GM19397 (cell line): Measurements from ENCODE around the gene SPEM1.
A peak's percentile ranks its signal among the peaks of the same experiment; 100 is the strongest.

Source experiments
- ATAC-seq: cut with Tn5 transposase; IDR thresholded peaks from one replicate; pipeline ENCODE4 v1.9.1; 2021; ENCODE audit warnings: mild to moderate bottlenecking, moderate library complexity; ENCODE audit not compliant: unreplicated experiment

SPEM1 gene

GRCh38 chr17:7398612-7399011, 21.5 kb upstream of the SPEM1 start:
- ATAC-seq: no peak

DNA sequence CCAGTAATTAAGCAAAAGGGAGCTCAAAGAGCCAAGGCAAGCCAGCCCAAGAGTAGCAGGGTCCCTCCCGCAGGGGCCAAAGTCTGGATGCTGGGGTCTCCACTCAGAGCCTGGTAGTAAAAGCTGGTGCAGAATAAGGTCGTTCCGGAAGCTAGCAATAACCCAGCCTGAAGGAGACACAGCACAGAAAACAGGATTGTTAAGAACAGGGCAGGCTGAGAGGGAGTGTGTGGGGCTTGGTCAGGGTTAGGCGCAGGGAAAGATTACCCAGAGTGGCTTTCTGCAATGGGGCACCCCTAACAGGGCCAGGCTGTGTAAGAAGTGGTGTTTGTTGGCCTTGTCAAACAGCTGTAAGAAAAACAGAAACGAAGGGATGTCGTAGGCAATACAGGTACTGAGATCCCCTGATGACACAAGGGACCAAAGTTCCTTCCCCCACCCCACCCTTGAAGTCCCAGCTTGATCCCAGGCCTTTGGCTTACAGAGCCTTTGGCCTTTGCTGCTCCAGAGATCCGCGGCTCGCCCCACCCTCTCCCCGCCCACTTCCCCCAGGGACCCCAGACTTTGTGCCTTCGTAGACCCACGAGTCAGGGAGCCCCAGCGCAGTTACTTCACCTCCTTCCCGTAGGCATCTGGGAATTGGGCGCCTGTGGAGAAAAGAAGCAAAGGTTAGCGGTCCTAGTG, 16.9 kb upstream of the SPEM1 start:
- ATAC-seq: no peak

- no peak for ATAC-seq
Measured at GRCh38 chr17:7403727-7403976, 16.5 kb upstream of the SPEM1 start.

GRCh38 chr17:7403977-7404736, 16.0 kb upstream of the SPEM1 start, which contains the start of gene TMEM256:
Gene TMEM256 (minus strand): TSS chr17:7404097. CDS start chr17:7404084, 13 bp downstream.
- ATAC-seq: peak; percentile 90

- peak; percentile 18 for ATAC-seq
Measured at GRCh38 chr17:7404737-7405349, 15.3 kb upstream of the SPEM1 start.

GRCh38 chr17:7405350-7406234, 14.5 kb upstream of the SPEM1 start:
- no peak for ATAC-seq

- no peak for ATAC-seq
Measured at GRCh38 chr17:7406235-7406825, 13.8 kb upstream of the SPEM1 start.

DNA sequence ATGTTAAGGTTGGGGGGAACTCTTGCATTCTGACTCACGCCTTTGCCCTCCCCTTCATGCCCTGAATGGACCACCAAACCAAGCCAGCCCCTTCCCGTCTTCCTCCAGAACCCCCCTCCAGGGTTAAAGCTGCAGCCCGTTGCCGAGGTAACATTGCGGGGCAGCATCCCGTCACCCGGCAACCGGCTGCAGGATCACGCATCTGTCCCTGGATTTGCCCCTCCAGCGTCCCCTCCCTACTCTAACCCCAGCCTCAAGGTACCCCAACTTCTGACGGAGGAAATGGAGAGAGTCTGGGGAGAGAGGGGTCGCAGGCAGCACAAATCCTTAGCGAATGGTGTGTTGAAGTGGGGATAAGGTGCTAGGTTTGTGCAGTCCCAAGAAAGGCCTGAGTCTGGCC, 13.0 kb upstream of the SPEM1 start:
- no peak for ATAC-seq

- no peak for ATAC-seq
Measured at GRCh38 chr17:7407485-7408251, 12.5 kb upstream of the SPEM1 start, which contains the start of gene NLGN2. Gene NLGN2 (plus strand): TSS chr17:7407845. CDS start chr17:7408256, 411 bp downstream.

GRCh38 chr17:7408252-7408727, 11.8 kb upstream of the SPEM1 start:
- no peak for ATAC-seq

DNA sequence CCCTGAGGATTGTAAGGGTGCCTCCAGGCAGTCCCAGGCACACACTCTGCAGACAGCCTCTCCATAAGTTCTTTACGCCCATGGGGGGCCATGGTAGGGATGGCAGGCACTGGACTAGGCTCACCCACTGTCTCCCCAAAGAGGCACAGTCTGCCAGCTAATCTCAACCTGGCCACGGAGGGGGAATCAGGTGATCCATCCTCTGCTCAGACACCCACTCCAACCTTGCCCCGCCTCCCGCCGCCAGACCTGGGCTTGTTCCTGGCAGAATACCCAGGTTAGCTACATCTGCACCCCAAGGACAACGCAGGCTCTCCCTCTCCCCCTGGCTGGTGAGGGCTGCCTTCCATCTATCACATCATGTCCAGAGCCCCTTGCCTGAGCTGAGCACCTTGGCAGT, 11.3 kb upstream of the SPEM1 start:
- no peak for ATAC-seq

DNA sequence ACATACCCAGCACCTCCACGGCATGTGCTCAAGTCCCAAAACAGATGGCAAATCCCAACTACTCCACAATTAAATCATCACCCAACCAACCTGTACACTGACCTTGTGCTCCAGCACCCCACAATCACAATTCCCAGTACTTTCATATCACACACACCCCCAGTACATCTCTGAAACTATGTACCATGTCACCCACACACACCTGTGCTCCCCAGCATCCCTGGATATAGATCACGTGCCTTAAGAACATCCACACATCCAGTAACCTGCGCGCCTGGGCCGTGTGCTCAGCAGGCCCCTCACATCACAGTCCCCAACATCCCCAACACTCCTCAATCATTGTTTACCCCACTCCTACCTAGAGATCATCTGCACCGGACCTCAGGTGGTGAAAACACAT, 10.4 kb upstream of the SPEM1 start:
- ATAC-seq: no peak

DNA sequence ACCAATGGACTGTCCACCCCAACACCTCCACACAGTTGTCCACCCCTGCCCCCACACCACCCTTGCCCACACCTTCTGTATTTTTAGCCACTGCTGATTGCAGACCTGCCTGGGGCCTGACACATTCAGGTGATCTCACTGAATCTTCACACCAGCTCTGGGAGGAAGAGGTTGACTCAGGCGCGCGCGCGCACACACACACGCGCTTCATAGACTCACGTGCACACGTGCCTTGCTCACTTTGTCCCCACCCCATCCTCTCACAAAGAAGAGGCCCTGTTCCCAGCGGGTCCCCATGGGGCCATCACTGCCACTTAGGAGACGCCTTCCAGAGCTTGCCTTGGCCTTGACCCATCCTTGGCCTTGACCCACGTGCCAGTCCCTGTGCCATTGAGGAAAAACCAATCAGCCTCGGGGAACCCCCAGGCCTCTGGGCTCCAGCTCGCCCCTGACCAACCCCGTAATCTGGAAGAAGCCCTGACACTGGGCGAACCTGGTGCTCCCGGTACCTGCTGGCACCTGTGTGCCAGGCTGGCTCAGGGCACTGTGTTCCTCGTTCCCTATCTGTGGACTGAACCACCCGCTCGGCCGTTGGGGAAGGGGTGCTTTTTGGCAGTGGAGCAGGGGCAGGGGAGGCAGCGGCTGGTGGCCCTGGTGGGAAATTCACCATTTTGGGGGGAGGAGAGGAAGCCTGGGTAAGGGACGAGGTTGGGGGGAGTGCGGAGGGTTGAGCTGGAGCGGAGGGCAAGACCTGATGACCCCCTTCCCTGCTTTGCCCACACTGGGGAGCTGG, 9.3 kb upstream of the SPEM1 start:
- ATAC-seq: no peak

DNA sequence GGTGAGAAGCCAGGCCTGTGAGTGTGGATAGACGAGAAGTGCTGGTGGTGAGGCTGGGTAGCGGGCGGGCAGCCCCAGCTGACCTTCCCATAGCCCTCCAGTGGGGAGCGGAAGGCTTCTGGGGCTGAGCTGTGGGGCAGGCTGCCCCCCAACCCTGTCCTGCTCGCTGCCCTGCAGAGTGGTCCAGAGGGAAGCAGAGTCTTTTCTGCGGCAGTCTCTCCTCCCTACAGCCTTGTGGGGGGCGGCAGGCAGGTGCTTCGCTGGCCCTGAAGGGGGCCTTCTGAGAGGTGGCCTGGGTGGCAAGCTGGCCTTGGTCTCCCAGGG, 8.7 kb upstream of the SPEM1 start:
- ATAC-seq: no peak

GRCh38 chr17:7413346-7413985, 6.7 kb upstream of the SPEM1 start:
- ATAC-seq: no peak

DNA sequence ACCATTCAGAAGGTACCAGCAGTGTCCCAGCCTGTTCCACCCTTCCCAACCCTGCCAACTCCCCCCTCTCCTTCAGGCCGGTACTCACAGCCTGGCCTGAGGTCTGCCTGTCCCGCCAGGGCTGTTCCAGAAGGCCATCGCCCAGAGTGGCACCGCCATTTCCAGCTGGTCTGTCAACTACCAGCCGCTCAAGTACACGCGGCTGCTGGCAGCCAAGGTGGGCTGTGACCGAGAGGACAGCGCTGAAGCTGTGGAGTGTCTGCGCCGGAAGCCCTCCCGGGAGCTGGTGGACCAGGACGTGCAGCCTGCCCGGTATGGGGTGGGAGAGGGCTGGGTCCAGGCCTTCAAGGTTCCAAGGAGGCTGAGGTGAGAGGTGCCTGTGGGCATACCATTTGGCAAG, 5.3 kb upstream of the SPEM1 start:
- ATAC-seq: no peak

DNA sequence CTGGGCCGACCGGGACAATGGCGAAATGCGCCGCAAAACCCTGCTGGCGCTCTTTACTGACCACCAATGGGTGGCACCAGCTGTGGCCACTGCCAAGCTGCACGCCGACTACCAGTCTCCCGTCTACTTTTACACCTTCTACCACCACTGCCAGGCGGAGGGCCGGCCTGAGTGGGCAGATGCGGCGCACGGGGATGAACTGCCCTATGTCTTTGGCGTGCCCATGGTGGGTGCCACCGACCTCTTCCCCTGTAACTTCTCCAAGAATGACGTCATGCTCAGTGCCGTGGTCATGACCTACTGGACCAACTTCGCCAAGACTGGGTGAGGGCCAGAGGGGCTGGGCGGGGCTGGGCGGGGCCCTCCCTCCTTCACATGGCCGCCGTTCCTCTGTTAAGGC, 4.3 kb upstream of the SPEM1 start:
- ATAC-seq: no peak

DNA sequence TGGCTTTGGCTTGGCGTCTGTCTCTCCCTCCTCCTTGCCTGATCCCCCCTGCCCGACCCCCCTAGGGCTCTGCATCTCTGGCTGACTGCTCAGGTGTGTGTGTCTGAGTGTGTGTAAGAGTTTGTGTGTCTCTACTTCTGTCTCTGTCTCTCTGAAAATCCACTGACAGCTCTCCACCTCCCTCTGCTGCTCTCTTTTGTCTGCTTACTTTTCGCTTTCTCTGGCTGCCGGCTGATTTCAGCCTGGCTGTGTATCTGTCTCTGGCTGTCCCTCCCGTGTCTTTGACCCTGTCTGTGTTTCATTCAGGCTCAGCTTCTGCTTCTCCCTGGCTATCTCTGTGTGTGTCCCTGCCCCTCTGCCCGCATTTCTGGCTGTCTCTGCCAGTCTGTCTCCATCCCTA, 3.8 kb upstream of the SPEM1 start:
- no peak for ATAC-seq
